Neural progenitor cell (in vitro differentiated cells): ENCODE data around the gene MAN2B2. TPM values are rescaled to one million over a fixed set of nuclear protein-coding genes. Genes with fewer than 3 reads are reported as not detected.
"Not testable (repeated sequence)": the region's sequence is repeated elsewhere in the genome, so short reads cannot be mapped to it uniquely, and the experiment has no call there.

ENCODE experiments used
- DNase-seq: peaks from one replicate; pipeline ENCODE4 v3.0.0-alpha.2; 2016; ENCODE audit warnings: low spot score
- H2AFZ ChIP-seq: fragments of 200-600 bp; sonication (generic); replicated peaks from 2 replicates; pipeline ENCODE4 v1.6.1; 2016; ENCODE audit warnings: antibody characterized with exemption
- H3F3A ChIP-seq: fragments of 200-600 bp; sonication (generic); 2 replicates; pipeline ENCODE4 v1.6.1; 2016; ENCODE audit warnings: antibody characterized with exemption, low read depth
- H3K27ac ChIP-seq: fragments of 200-600 bp; sonication (generic); 2 replicates; pipeline ENCODE4 v1.5.1; 2016; ENCODE audit warnings: mild to moderate bottlenecking
- H3K27me3 ChIP-seq: fragments of 200-600 bp; sonication (generic); 2 replicates; pipeline ENCODE4 v1.6.1; 2016; ENCODE audit warnings: mild to moderate bottlenecking, moderate library complexity
- H3K36me3 ChIP-seq: fragments of 200-600 bp; sonication (generic); 2 replicates; pipeline ENCODE4 v1.5.1; 2016
- H3K4me1 ChIP-seq: fragments of 200-600 bp; sonication (generic); 2 replicates; pipeline ENCODE4 v1.6.1; 2016; ENCODE audit warnings: mixed run types
- H3K4me2 ChIP-seq: fragments of 200-600 bp; sonication (generic); 2 replicates; pipeline ENCODE4 v1.6.1; 2016
- H3K4me3 ChIP-seq: fragments of 200-600 bp; sonication (generic); 2 replicates; pipeline ENCODE4 v1.5.1; 2016
- H3K79me2 ChIP-seq: fragments of 200-600 bp; sonication (generic); 2 replicates; pipeline ENCODE4 v1.6.1; 2016; ENCODE audit warnings: low read depth
- H3K9ac ChIP-seq: fragments of 200-600 bp; sonication (generic); 2 replicates; pipeline ENCODE4 v1.6.1; 2016
- H3K9me3 ChIP-seq: fragments of 200-600 bp; sonication (generic); 2 replicates; pipeline ENCODE4 v1.5.1; 2016; ENCODE audit warnings: low read depth
- H4K20me1 ChIP-seq: fragments of 200-600 bp; sonication (generic); 2 replicates; pipeline ENCODE4 v1.6.1; 2016; ENCODE audit warnings: low read depth
- H3K27ac Mint-ChIP-seq: 3 replicates; pipeline ENCODE4 v1.8.0; 2021; ENCODE audit warnings: mixed read lengths
- H3K27me3 Mint-ChIP-seq: 2 replicates; pipeline ENCODE4 v1.8.0; 2022; ENCODE audit warnings: low read depth, mild to moderate bottlenecking, inconsistent platforms, moderate library complexity, mixed read lengths; ENCODE audit not compliant: insufficient read depth
- H3K36me3 Mint-ChIP-seq: 3 replicates; pipeline ENCODE4 v1.8.0; 2021; ENCODE audit warnings: mixed read lengths
- H3K4me1 Mint-ChIP-seq: 3 replicates; pipeline ENCODE4 v1.8.0; 2021; ENCODE audit warnings: mixed read lengths
- H3K4me3 Mint-ChIP-seq: 3 replicates; pipeline ENCODE4 v1.8.0; 2021; ENCODE audit warnings: mild to moderate bottlenecking, moderate library complexity, mixed read lengths
- H3K9me3 Mint-ChIP-seq: 3 replicates; pipeline ENCODE4 v1.8.0; 2020; ENCODE audit warnings: mixed read lengths
- CTCF ChIP-seq: fragments of 200-600 bp; sonication (generic); IDR thresholded peaks from 2 replicates; pipeline ENCODE4 v1.5.1; 2017; ENCODE audit warnings: antibody characterized with exemption, mild to moderate bottlenecking
- EZH2 ChIP-seq: fragments of 200-600 bp; sonication (generic); IDR thresholded peaks from 2 replicates; pipeline ENCODE4 v1.6.1; 2017; ENCODE audit warnings: antibody characterized with exemption, mild to moderate bottlenecking, moderate library complexity
- EZH2phosphoT487 ChIP-seq: fragments of 200-600 bp; sonication (generic); IDR thresholded peaks from 2 replicates; pipeline ENCODE4 v1.6.1; 2017; ENCODE audit warnings: antibody characterized with exemption
- total RNA-seq: library from RNA; depleted of rRNA; stranded (reverse); fragments of >200 nt; gene quantifications from 2 replicates; pipeline ENCODE4 v1.2.3, GENCODE V29; 2015; ENCODE audit warnings: low replicate concordance

MAN2B2 gene
- total RNA-seq, 1 donor from 2014 or later, result 2.7 TPM

- Histone ChIP-seq H3K36me3 (no peaks in the 10 kb centered on the region), H2AFZ (no peak overlapping the region), H3K27me3 (no peaks in the 10 kb centered on the region), H3K4me1 (no peaks in the 10 kb centered on the region), H3K79me2 (no peaks in the 10 kb centered on the region), H3K9ac (no peak overlapping the region), H3F3A (no peaks in the 10 kb centered on the region), H3K4me3 (no peak overlapping the region), H3K9me3 (no peaks in the 10 kb centered on the region), H3K4me2 (no peak overlapping the region), H4K20me1 (no peaks in the 10 kb centered on the region), H3K27ac (no peak overlapping the region)
- peaks cover 3% of the 10 kb centered on the region for H3K27me3 Mint-ChIP-seq
- H3K4me3 Mint-ChIP-seq, result no peak overlapping the region
- H3K9me3 Mint-ChIP-seq, result peaks cover 2% of the 10 kb centered on the region
- no peak for DNase-seq
- H3K36me3 Mint-ChIP-seq, result no peaks in the 10 kb centered on the region
- H3K4me1 Mint-ChIP-seq, result no peaks in the 10 kb centered on the region
- TF ChIP-seq EZH2phosphoT487 (no peak), CTCF (no peak), EZH2 (no peak)
- H3K27ac Mint-ChIP-seq, result no peak overlapping the region
These were observed 74.2 kb downstream of the MAN2B2 start for GRCh38 chr4:6649216-6649615.

GRCh38 chr4:6654211-6654610 is 79.2 kb downstream of the MAN2B2 start:
- not testable (repeated sequence) for H3K27ac ChIP-seq, H3F3A ChIP-seq, H3K36me3 ChIP-seq, H3K9ac ChIP-seq, H3K27ac Mint-ChIP-seq, H3K79me2 ChIP-seq, H3K4me2 ChIP-seq, DNase-seq, H3K4me1 ChIP-seq, H3K36me3 Mint-ChIP-seq, H3K4me1 Mint-ChIP-seq, H2AFZ ChIP-seq, H3K4me3 ChIP-seq, H3K4me3 Mint-ChIP-seq, H4K20me1 ChIP-seq, H3K27me3 Mint-ChIP-seq, H3K9me3 Mint-ChIP-seq, H3K9me3 ChIP-seq
- H3K27me3 ChIP-seq, result peaks cover 14% of the 10 kb centered on the region

DNA sequence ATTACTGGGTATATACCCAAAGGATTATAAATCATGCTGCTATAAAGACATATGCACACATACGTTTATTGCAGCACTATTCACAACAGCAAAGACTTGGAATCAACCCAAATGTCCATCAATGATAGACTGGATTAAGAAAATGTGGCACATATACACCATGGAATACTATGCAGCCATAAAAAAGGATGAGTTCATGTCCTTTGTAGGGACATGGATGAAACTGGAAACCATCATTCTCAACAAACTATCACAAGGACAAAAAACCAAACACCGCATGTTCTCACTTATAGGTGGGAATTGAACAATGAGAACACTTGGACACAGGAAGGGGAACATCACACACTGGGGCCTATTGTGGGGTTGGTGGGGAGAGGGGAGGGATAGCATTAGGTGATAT is 80.3 kb downstream of the MAN2B2 start:
- H3K4me1 ChIP-seq, H3K4me3 ChIP-seq, H2AFZ ChIP-seq, H3K4me2 ChIP-seq, H3K27ac ChIP-seq, H3K4me1 Mint-ChIP-seq, DNase-seq, H3K9ac ChIP-seq, H4K20me1 ChIP-seq, H3K36me3 ChIP-seq, H3K36me3 Mint-ChIP-seq, H3K4me3 Mint-ChIP-seq, H3F3A ChIP-seq, H3K27me3 Mint-ChIP-seq, H3K27ac Mint-ChIP-seq, H3K79me2 ChIP-seq, H3K9me3 ChIP-seq, H3K9me3 Mint-ChIP-seq: not testable (repeated sequence)
- peaks cover 25% of the 10 kb centered on the region for H3K27me3 ChIP-seq

GRCh38 chr4:6655924-6656323 is 80.9 kb downstream of the MAN2B2 start:
- H3K79me2 ChIP-seq, result no peaks in the 10 kb centered on the region
- no peaks in the 10 kb centered on the region for H3K4me1 ChIP-seq
- H3K27me3 Mint-ChIP-seq, result peaks cover 9% of the 10 kb centered on the region
- H4K20me1 ChIP-seq, result no peaks in the 10 kb centered on the region
- peaks cover 30% of the 10 kb centered on the region for H3K27me3 ChIP-seq
- no peak overlapping the region for H2AFZ ChIP-seq
- H3K4me3 ChIP-seq, result no peak overlapping the region
- no peak overlapping the region for H3K4me3 Mint-ChIP-seq
- H3K27ac Mint-ChIP-seq, result no peak overlapping the region
- no peak for TF ChIP-seq CTCF
- TF ChIP-seq EZH2, result no peak
- no peak for TF ChIP-seq EZH2phosphoT487
- no peak overlapping the region for H3K9ac ChIP-seq
- H3K4me2 ChIP-seq, result no peak overlapping the region
- no peaks in the 10 kb centered on the region for H3K36me3 Mint-ChIP-seq
- H3K36me3 ChIP-seq, result no peaks in the 10 kb centered on the region
- H3F3A ChIP-seq, result no peaks in the 10 kb centered on the region
- H3K9me3 ChIP-seq, result no peaks in the 10 kb centered on the region
- no peaks in the 10 kb centered on the region for H3K4me1 Mint-ChIP-seq
- DNase-seq, result no peak
- no peak overlapping the region for H3K27ac ChIP-seq
- H3K9me3 Mint-ChIP-seq, result peaks cover 7% of the 10 kb centered on the region
